GDM1 (cell line): ENCODE results near the gene PLPPR3.
"Not testable (repeated sequence)": the region's sequence is repeated elsewhere in the genome, so short reads cannot be mapped to it uniquely, and the experiment has no call there.

Source experiments
- DNase-seq: peaks from one replicate; lab custom pipeline; 2025; lab: John Stamatoyannopoulos, UW

PLPPR3 gene

GRCh38 chr19:853614-854220, 32.0 kb upstream of the PLPPR3 start:
- not testable (repeated sequence) for DNase-seq

DNA sequence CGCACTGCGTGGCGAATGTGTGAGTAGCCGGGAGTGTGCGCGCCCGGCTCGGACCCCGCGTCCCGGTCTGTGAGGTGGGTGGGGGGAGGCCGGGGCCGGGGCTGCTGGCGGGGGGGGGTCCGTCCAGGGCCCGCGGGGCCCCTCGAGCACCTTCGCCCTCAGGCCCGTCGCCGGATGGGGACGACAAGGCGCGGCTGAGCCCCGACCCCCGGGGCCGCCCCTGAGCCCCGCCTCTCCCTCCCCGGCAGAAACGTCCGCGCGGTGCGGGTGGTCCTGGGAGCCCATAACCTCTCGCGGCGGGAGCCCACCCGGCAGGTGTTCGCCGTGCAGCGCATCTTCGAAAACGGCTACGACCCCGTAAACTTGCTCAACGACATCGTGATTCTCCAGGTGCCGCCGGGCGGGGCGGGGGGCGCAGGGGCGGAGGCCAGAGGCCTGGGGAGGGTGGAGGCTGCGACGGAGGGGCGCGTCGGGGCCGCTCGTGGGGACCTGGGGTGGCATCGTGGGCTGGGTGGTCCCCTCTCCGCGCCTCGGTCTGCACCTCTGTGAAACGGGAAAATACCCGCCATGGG, 31.3 kb upstream of the PLPPR3 start:
- no peak for DNase-seq

GRCh38 chr19:852136-853013, 30.6 kb upstream of the PLPPR3 start, which contains the start of gene ELANE:
Gene ELANE (plus strand): TSS chr19:852303. CDS start chr19:852329, 26 bp downstream.
- no peak for DNase-seq

- no peak for DNase-seq
These were observed 29.2 kb upstream of the PLPPR3 start for GRCh38 chr19:850979-851335.

DNA sequence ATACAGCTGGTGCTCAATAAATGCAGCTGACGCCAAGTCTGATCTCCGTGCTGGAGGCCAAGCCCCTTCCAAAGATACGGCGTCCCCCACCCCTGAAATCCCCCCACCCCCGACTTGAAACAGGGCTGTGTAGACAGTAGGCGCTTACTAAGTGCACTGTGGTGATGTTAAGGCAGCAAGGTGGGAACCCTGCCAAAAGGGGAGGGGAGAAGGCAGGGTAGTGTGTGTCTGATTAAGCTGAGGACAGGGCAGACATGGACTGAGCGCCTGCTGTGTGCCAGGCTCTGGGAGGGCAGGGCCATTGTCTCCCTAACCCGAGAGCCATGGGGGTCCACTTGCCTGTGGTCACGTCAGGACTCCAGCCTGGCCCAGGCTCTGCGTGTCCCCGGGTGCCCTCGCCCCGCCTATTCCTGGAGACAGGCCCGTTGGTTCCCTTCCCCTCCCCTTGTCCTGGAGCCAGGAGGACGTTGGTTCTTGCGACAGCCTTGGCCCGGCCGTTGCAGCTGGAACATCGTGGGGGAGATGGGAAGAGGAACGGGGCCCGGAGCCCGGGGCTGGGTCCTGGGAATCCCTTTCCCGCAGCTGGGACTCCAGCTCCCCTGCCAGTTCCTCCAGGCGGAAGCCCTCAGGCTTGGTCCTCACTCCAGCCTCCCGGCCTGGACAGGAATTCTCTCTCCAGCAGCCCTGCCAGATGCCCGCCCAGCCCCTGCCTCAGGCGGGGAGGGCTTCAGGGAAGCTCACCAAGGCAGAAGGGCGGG, 28.6 kb upstream of the PLPPR3 start:
- DNase-seq, result no peak

GRCh38 chr19:849195-849594, 27.4 kb upstream of the PLPPR3 start:
- not testable (repeated sequence) for DNase-seq

DNA sequence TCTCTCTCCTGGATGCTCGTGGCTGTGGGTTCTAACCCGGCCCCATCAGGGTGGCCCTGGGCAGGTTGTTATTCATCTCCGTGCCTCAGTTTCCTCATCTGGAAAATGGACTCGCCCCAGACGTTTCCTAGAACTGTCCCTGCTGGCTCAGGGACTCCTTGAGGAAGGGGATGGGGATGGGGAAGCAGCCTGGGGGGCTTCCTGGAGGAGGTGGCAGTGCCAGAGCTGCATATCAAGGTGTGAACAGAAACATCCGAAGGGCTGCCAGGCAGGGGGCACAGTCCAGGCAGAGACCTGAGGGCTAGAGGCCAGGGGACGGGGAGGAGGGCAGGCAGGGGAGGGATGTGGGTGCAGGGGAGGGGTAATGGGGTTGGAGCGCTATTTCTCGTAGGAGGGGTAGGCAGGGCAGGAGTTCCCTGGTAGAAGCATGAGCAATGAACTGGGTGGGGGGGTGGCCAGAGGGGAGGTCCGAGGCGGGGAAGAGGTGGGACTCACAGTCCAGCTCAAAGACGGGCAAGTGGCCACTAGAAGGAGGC, 26.7 kb upstream of the PLPPR3 start:
- no peak for DNase-seq

DNA sequence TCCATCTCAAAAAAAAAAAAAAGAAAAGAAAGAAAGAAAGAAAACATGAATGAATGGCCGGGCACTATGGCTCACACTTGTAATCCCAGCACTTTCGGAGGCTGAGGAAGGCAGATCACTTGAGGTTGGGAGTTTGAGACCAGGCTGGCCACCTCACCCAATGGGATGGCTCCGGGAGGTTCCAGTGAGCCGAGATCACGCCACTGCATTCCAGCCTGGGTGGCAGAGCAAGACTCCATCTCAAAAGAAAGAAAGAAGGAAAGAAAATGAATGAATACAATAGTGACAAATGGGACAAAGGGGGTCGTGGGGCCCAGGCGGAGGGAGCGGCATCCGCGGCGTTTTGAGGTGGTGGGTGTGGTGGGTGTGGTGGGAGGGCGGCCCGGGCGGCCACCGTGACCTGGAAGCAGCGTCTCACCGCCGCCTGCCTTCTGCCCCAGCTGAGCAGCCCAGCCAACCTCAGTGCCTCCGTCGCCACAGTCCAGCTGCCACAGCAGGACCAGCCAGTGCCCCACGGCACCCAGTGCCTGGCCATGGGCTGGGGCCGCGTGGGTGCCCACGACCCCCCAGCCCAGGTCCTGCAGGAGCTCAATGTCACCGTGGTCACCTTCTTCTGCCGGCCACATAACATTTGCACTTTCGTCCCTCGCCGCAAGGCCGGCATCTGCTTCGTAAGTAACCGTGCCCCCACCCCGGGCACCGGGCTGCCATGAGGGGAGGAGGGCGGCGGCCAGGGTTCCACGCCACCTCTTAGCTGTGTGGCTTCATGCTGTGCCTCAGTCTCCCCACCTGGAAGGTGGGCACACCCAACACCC, 24.2 kb upstream of the PLPPR3 start:
- DNase-seq, result no peak

DNA sequence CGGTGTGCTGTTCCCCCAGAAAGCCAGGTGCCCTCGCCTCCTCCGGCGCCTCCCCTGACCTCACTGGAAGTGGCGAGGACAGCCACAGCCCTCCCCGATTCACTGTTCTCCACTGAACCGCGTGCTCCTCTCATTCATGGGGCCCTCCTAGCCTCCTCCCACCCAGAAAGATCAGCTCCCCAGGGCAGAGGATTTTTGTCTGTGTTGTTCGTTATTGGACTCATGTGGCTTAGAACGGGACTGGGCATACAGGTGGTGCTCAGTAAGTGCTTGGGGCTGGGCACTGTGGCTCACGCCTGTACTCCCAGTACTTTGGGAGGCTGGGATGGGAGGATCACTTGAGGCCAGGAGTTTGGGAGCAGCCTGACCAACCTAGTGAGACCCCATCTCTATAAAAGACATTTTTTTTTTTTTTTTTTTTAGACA, 22.8 kb upstream of the PLPPR3 start:
- no peak for DNase-seq

GRCh38 chr19:843836-844545, 22.2 kb upstream of the PLPPR3 start:
- DNase-seq, result no peak

GRCh38 chr19:843180-843835, 21.6 kb upstream of the PLPPR3 start:
- DNase-seq, result no peak

GRCh38 chr19:842802-843179, 21.0 kb upstream of the PLPPR3 start:
- DNase-seq, result not testable (repeated sequence)

GRCh38 chr19:840519-841206, 18.9 kb upstream of the PLPPR3 start, which contains the start of gene PRTN3:
Gene PRTN3 (plus strand): TSS chr19:840999. CDS start chr19:841009, 10 bp downstream.
- no peak for DNase-seq

- DNase-seq, result no peak
These were observed 13.6 kb upstream of the PLPPR3 start for GRCh38 chr19:835210-835810.

- DNase-seq, result no peak
These were observed 12.5 kb upstream of the PLPPR3 start for GRCh38 chr19:834216-834615.

DNA sequence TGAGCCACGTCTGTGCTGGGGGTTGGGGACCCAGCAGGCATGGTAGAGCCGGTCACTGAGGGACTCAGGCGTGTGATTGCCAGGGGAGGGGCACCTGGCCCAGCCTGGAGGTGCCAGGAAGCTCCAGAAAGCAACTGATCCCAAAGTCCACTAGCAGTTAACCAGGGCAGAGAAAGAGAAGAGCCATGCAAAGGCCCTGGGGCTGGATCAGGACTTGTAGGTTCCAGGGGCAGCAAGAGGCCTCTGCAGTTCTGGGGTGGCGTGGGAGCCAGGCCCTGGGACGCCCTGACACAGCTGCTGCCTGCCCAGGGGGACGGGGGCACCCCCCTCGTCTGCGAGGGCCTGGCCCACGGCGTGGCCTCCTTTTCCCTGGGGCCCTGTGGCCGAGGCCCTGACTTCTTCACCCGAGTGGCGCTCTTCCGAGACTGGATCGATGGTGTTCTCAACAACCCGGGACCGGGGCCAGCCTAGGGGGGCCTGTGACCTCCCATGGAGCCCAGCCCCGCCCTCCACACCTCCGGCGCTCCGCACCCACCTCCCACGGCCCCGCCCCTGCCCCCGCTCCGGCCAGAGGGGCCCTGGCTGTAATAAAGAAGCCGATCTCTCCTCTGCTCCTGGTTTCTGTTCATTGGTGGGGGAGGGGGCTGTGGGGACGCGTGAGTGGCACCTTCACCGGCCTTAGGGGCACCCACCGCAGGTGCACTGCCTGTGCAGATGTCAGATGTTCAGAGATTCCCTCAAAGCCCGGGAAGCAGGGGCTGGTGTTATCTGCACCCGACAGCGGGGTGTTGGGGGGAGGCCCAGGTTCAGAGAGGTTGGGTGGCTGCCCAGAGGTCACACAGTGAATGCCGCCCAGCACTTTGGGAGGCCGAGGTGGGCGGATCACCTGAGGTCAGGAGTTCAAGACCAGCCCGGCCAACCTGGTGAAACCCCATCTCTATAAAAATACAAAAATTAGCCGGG, 9.9 kb upstream of the PLPPR3 start:
- DNase-seq, result no peak

GRCh38 chr19:829129-829758, 7.5 kb upstream of the PLPPR3 start:
- DNase-seq, result no peak
